ENCODE results near the gene COL26A1. TPM values are rescaled to one million over a fixed set of nuclear protein-coding genes. Genes with fewer than 3 reads are reported as not detected.

The COL26A1 gene
- total RNA-seq, 2 experiments from 2014 or later: not detected

- Mint-ChIP-seq H3K27me3 (no peaks in the 10 kb centered on the region), H3K4me1 (ENCODE audit: low read depth) (no peaks in the 10 kb centered on the region), H3K36me3 (ENCODE audit: low read depth) (no peaks in the 10 kb centered on the region), H3K4me3 (no peak overlapping the region), H3K9me3 (no peaks in the 10 kb centered on the region), H3K27ac (no peak overlapping the region)
- H3K27ac ChIP-seq (ENCODE audit: low read depth in 1 of 2, low read length in 2 of 2): no peak overlapping the region
- H3K4me1 ChIP-seq (ENCODE audit: insufficient read depth, low read length): no peaks in the 10 kb centered on the region
- DNase-seq (no peak), ATAC-seq (ENCODE audit: poor library complexity) (no peak)
- CTCF ChIA-PET: interaction anchor here (1.9 kb wide), 1 partner anchor 9 kb away, joined by 4 read pairs; no protein-coding TSS in a partner anchor
- no peaks in the 10 kb centered on the region for H3K36me3 ChIP-seq (ENCODE audit: insufficient read depth, low read length)
- POLR2A ChIA-PET: no interaction called here
- no peaks in the 10 kb centered on the region for H3K27me3 ChIP-seq (ENCODE audit: control insufficient read depth in 1 of 2, insufficient read depth in 2 of 2, low read length in 2 of 2)
- intact Hi-C loops (cut with DNase I, micrococcal nuclease): no loop called here
- no peaks in the 10 kb centered on the region for H3K9me3 ChIP-seq (ENCODE audit: control insufficient read depth in 1 of 2, insufficient read depth in 1 of 2, low read length in 2 of 2)
- H3K4me3 ChIP-seq (ENCODE audit: low read length): no peak overlapping the region
- TF ChIP-seq, protein P1, sequence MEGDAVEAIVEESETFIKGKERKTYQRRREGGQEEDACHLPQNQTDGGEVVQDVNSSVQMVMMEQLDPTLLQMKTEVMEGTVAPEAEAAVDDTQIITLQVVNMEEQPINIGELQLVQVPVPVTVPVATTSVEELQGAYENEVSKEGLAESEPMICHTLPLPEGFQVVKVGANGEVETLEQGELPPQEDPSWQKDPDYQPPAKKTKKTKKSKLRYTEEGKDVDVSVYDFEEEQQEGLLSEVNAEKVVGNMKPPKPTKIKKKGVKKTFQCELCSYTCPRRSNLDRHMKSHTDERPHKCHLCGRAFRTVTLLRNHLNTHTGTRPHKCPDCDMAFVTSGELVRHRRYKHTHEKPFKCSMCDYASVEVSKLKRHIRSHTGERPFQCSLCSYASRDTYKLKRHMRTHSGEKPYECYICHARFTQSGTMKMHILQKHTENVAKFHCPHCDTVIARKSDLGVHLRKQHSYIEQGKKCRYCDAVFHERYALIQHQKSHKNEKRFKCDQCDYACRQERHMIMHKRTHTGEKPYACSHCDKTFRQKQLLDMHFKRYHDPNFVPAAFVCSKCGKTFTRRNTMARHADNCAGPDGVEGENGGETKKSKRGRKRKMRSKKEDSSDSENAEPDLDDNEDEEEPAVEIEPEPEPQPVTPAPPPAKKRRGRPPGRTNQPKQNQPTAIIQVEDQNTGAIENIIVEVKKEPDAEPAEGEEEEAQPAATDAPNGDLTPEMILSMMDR (IDR thresholded peaks at IDR 0.05): no peak
Measured at GRCh38 chr7:101593556-101593955, 230.9 kb downstream of the COL26A1 start.

DNA sequence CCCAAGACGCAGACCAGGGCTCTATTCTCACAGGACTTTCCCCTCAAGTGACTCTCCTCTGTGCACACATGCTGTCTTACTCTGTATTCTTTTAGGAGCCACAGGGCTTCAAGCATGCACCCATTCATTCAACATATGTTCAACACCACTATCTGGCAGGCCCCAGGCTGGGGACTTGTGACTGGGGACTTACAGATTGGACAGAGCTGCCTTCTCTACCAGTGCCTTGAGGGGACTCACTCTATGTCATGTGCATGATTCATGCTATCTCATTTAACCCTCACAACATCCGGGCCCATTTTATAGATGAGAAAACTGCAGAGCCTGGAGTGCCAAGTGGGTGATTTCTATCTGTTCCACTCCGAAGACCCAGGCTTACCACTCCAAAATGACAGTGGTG lies 232.1 kb downstream of the COL26A1 start:
- Histone ChIP-seq H3K4me1 (ENCODE audit: insufficient read depth, low read length) (no peaks in the 10 kb centered on the region), H3K4me3 (ENCODE audit: low read length) (no peak overlapping the region), H3K36me3 (ENCODE audit: insufficient read depth, low read length) (no peaks in the 10 kb centered on the region), H3K9me3 (ENCODE audit: control insufficient read depth in 1 of 2, insufficient read depth in 1 of 2, low read length in 2 of 2) (no peaks in the 10 kb centered on the region), H3K27me3 (ENCODE audit: control insufficient read depth in 1 of 2, insufficient read depth in 2 of 2, low read length in 2 of 2) (no peaks in the 10 kb centered on the region), H3K27ac (ENCODE audit: low read depth in 1 of 2, low read length in 2 of 2) (no peak overlapping the region)
- intact Hi-C loops (cut with DNase I, micrococcal nuclease): no loop called here
- Mint-ChIP-seq H3K27ac (no peak overlapping the region), H3K4me1 (ENCODE audit: low read depth) (no peaks in the 10 kb centered on the region), H3K4me3 (no peak overlapping the region), H3K27me3 (no peaks in the 10 kb centered on the region), H3K9me3 (no peaks in the 10 kb centered on the region), H3K36me3 (ENCODE audit: low read depth) (no peaks in the 10 kb centered on the region)
- TF ChIP-seq, protein P1 (IDR thresholded peaks at IDR 0.05): no peak
- ChIA-PET CTCF (no interaction called here), POLR2A (no interaction called here)
- ATAC-seq (ENCODE audit: poor library complexity): no peak
- DNase-seq: no peak

- DNase-seq: no peak
- ChIA-PET CTCF (no interaction called here), POLR2A (no interaction called here)
Measured at GRCh38 chr7:101595246-101595645, 232.6 kb downstream of the COL26A1 start.

More at GRCh38 chr7:101595246-101595645, 232.6 kb downstream of the COL26A1 start:
- H3K4me3 Mint-ChIP-seq: no peak overlapping the region
- H3K27ac Mint-ChIP-seq: no peak overlapping the region
- Histone ChIP-seq H3K4me1 (ENCODE audit: insufficient read depth, low read length) (no peaks in the 10 kb centered on the region), H3K27me3 (ENCODE audit: control insufficient read depth in 1 of 2, insufficient read depth in 2 of 2, low read length in 2 of 2) (no peaks in the 10 kb centered on the region), H3K36me3 (ENCODE audit: insufficient read depth, low read length) (no peaks in the 10 kb centered on the region), H3K9me3 (ENCODE audit: control insufficient read depth in 1 of 2, insufficient read depth in 1 of 2, low read length in 2 of 2) (no peaks in the 10 kb centered on the region), H3K27ac (ENCODE audit: low read depth in 1 of 2, low read length in 2 of 2) (no peak overlapping the region), H3K4me3 (ENCODE audit: low read length) (no peak overlapping the region)
- H3K4me1 Mint-ChIP-seq (ENCODE audit: low read depth): no peaks in the 10 kb centered on the region
- TF ChIP-seq, protein P1 (IDR thresholded peaks at IDR 0.05): no peak
- intact Hi-C loops (cut with DNase I, micrococcal nuclease): no loop called here
- no peaks in the 10 kb centered on the region for H3K27me3 Mint-ChIP-seq
- no peak for ATAC-seq (ENCODE audit: poor library complexity)
- H3K36me3 Mint-ChIP-seq (ENCODE audit: low read depth): no peaks in the 10 kb centered on the region
- H3K9me3 Mint-ChIP-seq: no peaks in the 10 kb centered on the region
